ENCODE data around the gene MPO. TPM values are rescaled to one million over a fixed set of nuclear protein-coding genes. Genes with fewer than 3 reads are reported as not detected.

Gene MPO
- total RNA-seq, 1 experiment from 2014 or later = not detected

GRCh38 chr17:58329810-58330537 lies 49.2 kb upstream of the MPO start:
- no peak overlapping the region for H3K4me3 Mint-ChIP-seq
- TF ChIP-seq EMX1 (CRISPR knock-in tag; IDR thresholded peaks at IDR 0.05) (no peak), CDX4 (CRISPR knock-in tag; IDR thresholded peaks at IDR 0.05; ENCODE audit: borderline replicate concordance) (no peak), FOXK1 (CRISPR knock-in tag; IDR thresholded peaks at IDR 0.05) (no peak), E2F1 (CRISPR knock-in tag; IDR thresholded peaks at IDR 0.05) (no peak)
- ChIA-PET POLR2A (no interaction called here), CTCF (interaction anchor here (1.8 kb wide), 1 partner anchor 22 kb away, joined by 6 read pairs; the partner anchor contains the start of gene SUPT4H1)
- H3K27me3 Mint-ChIP-seq (ENCODE audit: low read depth) = peaks cover 8% of the 10 kb centered on the region
- no peak for DNase-seq (ENCODE audit: low spot score)
- no peak overlapping the region for H3K27ac Mint-ChIP-seq
- H3K36me3 Mint-ChIP-seq = no peaks in the 10 kb centered on the region
- ATAC-seq = no peak
- no peaks in the 10 kb centered on the region for H3K9me3 Mint-ChIP-seq
- peaks cover 56% of the 10 kb centered on the region for H3K4me1 Mint-ChIP-seq

GRCh38 chr17:58329035-58329809 lies 48.5 kb upstream of the MPO start:
- Mint-ChIP-seq H3K27me3 (ENCODE audit: low read depth) (peaks cover 11% of the 10 kb centered on the region), H3K27ac (peak overlapping the region; percentile 44), H3K9me3 (no peaks in the 10 kb centered on the region), H3K4me1 (peaks cover 57% of the 10 kb centered on the region), H3K36me3 (no peaks in the 10 kb centered on the region), H3K4me3 (peak overlapping the region; percentile 41)
- peak; percentile 61 for DNase-seq (ENCODE audit: low spot score)
- TF ChIP-seq HMGXB4 (CRISPR knock-in tag; IDR thresholded peaks at IDR 0.05) = no peak
- no peak for TF ChIP-seq PREB (CRISPR knock-in tag; IDR thresholded peaks at IDR 0.05; ENCODE audit: borderline replicate concordance)
- 0 out of 2 replicates have a peak, but pooled peaks have one; percentile 16 for TF ChIP-seq CTCF (IDR thresholded peaks at IDR 0.05)
- ChIA-PET POLR2A (no interaction called here), CTCF (interaction anchor here (1.9 to 4.1 kb wide), 3 partner anchors 8 to 23 kb away, joined by 9 to 36 read pairs (median 36); partner anchors contain the start of gene SUPT4H1)
- ATAC-seq = peak; percentile 48

- peak; percentile 75 for DNase-seq (ENCODE audit: low spot score)
- CTCF ChIA-PET = interaction anchor here (0.6 to 4.1 kb wide), 5 partner anchors 9 to 123 kb away, joined by 3 to 36 read pairs (median 23); partner anchors contain the start of gene SUPT4H1
- Mint-ChIP-seq H3K27me3 (ENCODE audit: low read depth) (peaks cover 18% of the 10 kb centered on the region), H3K9me3 (no peaks in the 10 kb centered on the region), H3K36me3 (no peaks in the 10 kb centered on the region), H3K4me1 (peaks cover 63% of the 10 kb centered on the region), H3K27ac (peak within 1 kb of the TSS; percentile 44), H3K4me3 (peak within 1 kb of the TSS; percentile 41)
- POLR2A ChIA-PET = interaction anchor here (1.1 to 1.7 kb wide), 2 partner anchors 8 to 10 kb away, joined by 5 read pairs; no protein-coding TSS in a partner anchor
- peak; percentile 11 for ATAC-seq
- TF ChIP-seq CTCF (IDR thresholded peaks at IDR 0.05) = no peak
- no peak for TF ChIP-seq FOXK1 (CRISPR knock-in tag; IDR thresholded peaks at IDR 0.05)
- no peak for TF ChIP-seq TEAD1 (CRISPR knock-in tag; IDR thresholded peaks at IDR 0.05)
- no peak for TF ChIP-seq ZSCAN18 (CRISPR knock-in tag; IDR thresholded peaks at IDR 0.05)
- no peak for TF ChIP-seq RELA (CRISPR knock-in tag; IDR thresholded peaks at IDR 0.05; ENCODE audit: borderline replicate concordance)
- TF ChIP-seq SMAD4 (CRISPR knock-in tag; IDR thresholded peaks at IDR 0.05) = no peak
- TF ChIP-seq ZMAT4 (CRISPR knock-in tag; IDR thresholded peaks at IDR 0.05) = no peak
- no peak for TF ChIP-seq RORB (CRISPR knock-in tag; IDR thresholded peaks at IDR 0.05)
Measured at GRCh38 chr17:58328195-58329034, 47.7 kb upstream of the MPO start, which contains the start of gene TSPOAP1. Gene TSPOAP1 (minus strand): TSS chr17:58328795. CDS start chr17:58327920, 875 bp downstream.
